IPS-18c (cell line): Measurements from ENCODE around the gene HSD3B7.

Source experiments
- H3K4me3 ChIP-seq: 2 replicates; pipeline ENCODE4 v1.7.0; 2013; ENCODE audit warnings: low read depth, mild to moderate bottlenecking, low read length, moderate library complexity; ENCODE audit not compliant: insufficient read depth
- H3K9me3 ChIP-seq: one replicate; pipeline ENCODE4 v1.6.1; 2013; ENCODE audit warnings: mild to moderate bottlenecking, low read length, moderate library complexity; ENCODE audit not compliant: control insufficient read depth, insufficient read depth

HSD3B7 gene

DNA sequence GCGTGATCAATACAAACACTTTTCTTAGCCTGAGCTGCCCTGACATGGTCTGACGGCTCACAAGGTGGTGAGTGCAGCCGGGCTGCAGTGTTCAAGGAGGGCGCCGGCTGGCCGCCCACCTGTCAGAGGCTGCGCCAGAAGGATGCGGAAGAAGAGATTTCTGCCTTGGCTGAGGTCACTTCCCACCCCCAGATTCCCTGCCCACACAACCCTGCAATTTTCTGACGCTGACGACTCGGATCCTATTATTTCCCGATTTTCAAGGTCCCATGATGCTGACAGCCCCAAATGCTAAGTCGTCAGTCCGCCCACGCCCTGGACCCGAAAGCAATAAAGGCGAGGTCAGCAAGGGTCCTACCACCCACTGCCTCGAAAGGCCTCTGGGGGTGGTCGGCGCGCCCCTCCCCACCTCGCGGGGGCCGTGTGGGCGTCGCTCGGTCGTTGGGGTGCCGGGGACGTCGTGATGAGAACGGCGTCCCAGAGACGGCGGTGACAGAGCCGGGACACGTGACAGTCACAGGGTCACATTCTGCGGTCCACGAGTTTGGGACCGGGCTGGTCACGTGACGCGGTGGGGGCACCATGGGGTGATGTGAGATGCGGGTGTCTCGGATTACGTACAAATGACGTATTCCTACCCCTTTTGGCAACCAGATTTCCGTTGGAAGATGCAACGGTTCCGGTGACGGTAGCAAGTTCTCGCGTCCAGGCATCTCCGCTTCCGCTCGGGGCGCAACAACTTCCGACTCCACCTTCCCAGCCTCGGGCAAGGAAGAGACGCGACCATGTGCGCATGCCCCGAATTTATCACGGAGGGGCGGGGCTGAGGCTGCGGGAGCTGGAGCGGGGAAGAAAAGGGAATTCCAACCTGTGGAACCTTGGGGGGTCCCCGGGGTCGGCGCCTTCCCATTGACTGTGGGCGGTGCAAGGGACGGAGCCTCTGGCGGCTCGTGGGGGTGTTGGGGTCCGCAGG is 48.0 kb downstream of the HSD3B7 start, which contains the start of gene STX4:
Gene STX4, plus strand, starts transcription at position 823 of the 973 bp plus-strand sequence. CDS start 248 bp downstream, outside the sequence.
- H3K9me3 ChIP-seq = no peaks in the 10 kb centered on the region
- peak within 1 kb of the TSS; percentile 100 for H3K4me3 ChIP-seq

DNA sequence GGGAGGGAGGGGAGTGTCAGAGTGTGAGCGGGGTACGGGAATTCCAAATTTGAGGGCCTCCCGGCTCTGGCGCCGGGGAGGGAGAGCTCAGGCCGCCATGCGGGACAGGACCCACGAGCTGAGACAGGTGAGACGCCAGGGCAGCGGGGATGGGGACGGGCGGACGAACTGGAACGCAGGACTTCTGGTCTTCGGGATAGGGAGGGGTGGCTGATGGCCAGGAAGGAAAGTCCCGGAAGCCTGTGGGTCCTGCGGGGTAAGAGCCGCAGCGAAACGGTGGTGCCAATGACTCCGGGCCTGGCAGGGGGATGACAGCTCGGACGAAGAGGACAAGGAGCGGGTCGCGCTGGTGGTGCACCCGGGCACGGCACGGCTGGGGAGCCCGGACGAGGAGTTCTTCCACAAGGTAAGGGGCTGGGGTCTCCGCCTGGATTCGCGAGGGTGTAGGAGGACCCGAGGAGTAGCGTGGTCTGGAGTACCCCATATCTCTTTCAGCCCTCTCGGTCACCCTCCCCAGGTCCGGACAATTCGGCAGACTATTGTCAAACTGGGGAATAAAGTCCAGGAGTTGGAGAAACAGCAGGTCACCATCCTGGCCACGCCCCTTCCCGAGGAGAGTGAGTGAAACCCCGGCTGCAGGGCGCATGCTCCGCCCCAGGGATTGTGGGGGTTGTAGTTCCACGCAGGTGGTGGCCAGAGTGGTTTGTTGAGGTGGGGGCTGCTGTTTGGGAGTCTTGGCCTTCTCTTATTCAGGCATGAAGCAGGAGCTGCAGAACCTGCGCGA is 48.9 kb downstream of the HSD3B7 start:
- peak overlapping the region; percentile 100 for H3K4me3 ChIP-seq
- H3K9me3 ChIP-seq = no peaks in the 10 kb centered on the region

DNA sequence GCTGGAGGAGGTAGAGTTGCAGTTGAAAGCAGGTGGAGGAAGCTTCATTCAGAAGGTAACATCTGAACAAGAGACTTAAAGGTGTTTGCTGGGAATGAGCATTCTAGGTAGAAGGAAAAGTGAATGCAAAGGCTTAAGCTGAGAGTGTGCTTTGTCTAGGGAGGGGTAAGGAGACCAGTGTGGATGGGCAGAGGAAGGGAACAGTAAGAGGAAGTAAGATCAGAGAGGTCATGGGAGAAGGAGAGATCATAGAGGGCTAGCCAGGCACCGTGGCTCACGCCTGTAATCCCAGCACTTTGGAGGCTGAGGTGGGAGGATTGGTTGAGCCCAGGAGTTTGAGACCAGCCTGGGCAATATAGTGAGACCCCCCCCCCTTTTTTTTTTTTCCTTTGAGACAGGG is 51.7 kb downstream of the HSD3B7 start:
- no peaks in the 10 kb centered on the region for H3K9me3 ChIP-seq
- H3K4me3 ChIP-seq = no peak overlapping the region
